HG02571 (cell line): ENCODE measurements around the gene SEMA7A.
"Not testable (repeated sequence)": the region's sequence is repeated elsewhere in the genome, so short reads cannot be mapped to it uniquely, and the experiment has no call there.

Experiments
- ATAC-seq: cut with Tn5 transposase; IDR thresholded peaks from one replicate; pipeline ENCODE4 v1.9.1; 2021; ENCODE audit warnings: mild to moderate bottlenecking, moderate library complexity; ENCODE audit not compliant: unreplicated experiment

SEMA7A gene

GRCh38 chr15:74377831-74378766 is 55.7 kb downstream of the SEMA7A start:
- ATAC-seq, result no peak

GRCh38 chr15:74376825-74377581 is 56.8 kb downstream of the SEMA7A start:
- no peak for ATAC-seq

GRCh38 chr15:74376226-74376625 is 57.5 kb downstream of the SEMA7A start:
- ATAC-seq, result no peak

- no peak for ATAC-seq
Measured at GRCh38 chr15:74375303-74375693, 58.5 kb downstream of the SEMA7A start.

GRCh38 chr15:74374648-74375302 is 59.0 kb downstream of the SEMA7A start:
- ATAC-seq, result no peak

GRCh38 chr15:74373731-74374647 is 59.8 kb downstream of the SEMA7A start:
- ATAC-seq, result peak; percentile 76

- ATAC-seq, result no peak
Measured at GRCh38 chr15:74373056-74373650, 60.6 kb downstream of the SEMA7A start.

- no peak for ATAC-seq
Measured at GRCh38 chr15:74370471-74370870, 63.3 kb downstream of the SEMA7A start.

GRCh38 chr15:74369756-74370155 is 64.0 kb downstream of the SEMA7A start:
- no peak for ATAC-seq

GRCh38 chr15:74369084-74369745 is 64.5 kb downstream of the SEMA7A start:
- ATAC-seq, result no peak

- ATAC-seq, result no peak
Measured at GRCh38 chr15:74368121-74368520, 65.6 kb downstream of the SEMA7A start.

GRCh38 chr15:74367296-74367854 is 66.4 kb downstream of the SEMA7A start, which contains the start of gene CYP11A1:
Gene CYP11A1 (minus strand): TSS chr15:74367646. CDS start chr15:74367585, 61 bp downstream.
- no peak for ATAC-seq

GRCh38 chr15:74365598-74366445 is 67.9 kb downstream of the SEMA7A start:
- no peak for ATAC-seq

- ATAC-seq, result no peak
Measured at GRCh38 chr15:74364936-74365597, 68.7 kb downstream of the SEMA7A start.

- no peak for ATAC-seq
Measured at GRCh38 chr15:74362482-74362881, 71.3 kb downstream of the SEMA7A start.

- not testable (repeated sequence) for ATAC-seq
Measured at GRCh38 chr15:74360855-74361254, 72.9 kb downstream of the SEMA7A start.

- not testable (repeated sequence) for ATAC-seq
Measured at GRCh38 chr15:74359376-74359775, 74.4 kb downstream of the SEMA7A start.
